A673 (cell line): ENCODE measurements around the gene ETV6. TPM values are rescaled to one million over a fixed set of nuclear protein-coding genes. Genes with fewer than 3 reads are reported as not detected.

Source experiments
- BruUV-seq: library from RNA; stranded (reverse); fragments of 400-500 nt; replicated peaks from 2 replicates; lab custom pipeline; 2021; lab: Mats Ljungman, UMichigan
- CTCF ChIA-PET: fragments of 300-600 bp; sonication (Branson Sonifier 250); formaldehyde crosslinking; loops from one replicate; lab custom pipeline; 2022; ENCODE audit warnings: antibody characterized with exemption; lab: Charles Lee
- POLR2A ChIA-PET: fragments of 300-600 bp; sonication (Branson Sonifier 250); formaldehyde crosslinking; loops from one replicate; lab custom pipeline; 2022; ENCODE audit warnings: antibody characterized with exemption; ENCODE audit not compliant: low non-redundant PET; lab: Charles Lee
- DNase-seq: peaks from one replicate; pipeline ENCODE4 v3.0.0-alpha.2; 2015; ENCODE audit warnings: low spot score
- H3K27ac ChIP-seq: fragments of 200-600 bp; sonication (generic); 2 replicates; pipeline ENCODE4 v1.5.1; 2016; ENCODE audit warnings: mixed run types, low read depth, mild to moderate bottlenecking, mixed read lengths, antibody characterized with exemption, low read length; ENCODE audit not compliant: poor library complexity, severe bottlenecking
- H3K27me3 ChIP-seq: fragments of 200-600 bp; sonication (generic); replicated peaks from 2 replicates; pipeline ENCODE4 v1.6.1; 2017; ENCODE audit warnings: mixed run types, low read depth, mild to moderate bottlenecking, mixed read lengths, antibody characterized with exemption, low read length; ENCODE audit not compliant: insufficient read depth, poor library complexity
- H3K36me3 ChIP-seq: fragments of 200-600 bp; sonication (generic); 2 replicates; pipeline ENCODE4 v1.6.1; 2016; ENCODE audit warnings: mixed run types, mild to moderate bottlenecking, mixed read lengths, antibody characterized with exemption, low read length; ENCODE audit not compliant: insufficient read depth, poor library complexity, severe bottlenecking
- H3K4me1 ChIP-seq: fragments of 200-600 bp; sonication (generic); 2 replicates; pipeline ENCODE4 v1.6.1; 2017; ENCODE audit warnings: mixed run types, mild to moderate bottlenecking, mixed read lengths, antibody characterized with exemption, low read length; ENCODE audit not compliant: insufficient read depth, poor library complexity, severe bottlenecking
- H3K4me3 ChIP-seq: fragments of 200-600 bp; sonication (generic); 2 replicates; pipeline ENCODE4 v1.5.1; 2016; ENCODE audit warnings: low read depth, mixed run types, mild to moderate bottlenecking, mixed read lengths, low read length; ENCODE audit not compliant: poor library complexity, severe bottlenecking
- H3K9me3 ChIP-seq: fragments of 200-600 bp; sonication (generic); 2 replicates; pipeline ENCODE4 v1.6.1; 2016; ENCODE audit warnings: mixed run types, low read depth, mild to moderate bottlenecking, mixed read lengths, antibody characterized with exemption, low read length; ENCODE audit not compliant: poor library complexity, severe bottlenecking
- EZH2 ChIP-seq: fragments of 200-600 bp; sonication (generic); IDR thresholded peaks from 2 replicates; pipeline ENCODE4 v1.6.1; 2017; ENCODE audit warnings: borderline replicate concordance, low read depth, mild to moderate bottlenecking, mixed read lengths, antibody characterized with exemption, low read length; ENCODE audit not compliant: poor library complexity, severe bottlenecking
- intact Hi-C: fragments of 100-400 bp; cut with micrococcal nuclease; formaldehyde crosslinking; loops from one replicate; pipeline ENCODE4 v1.10.0; 2022; ENCODE audit not compliant: unreplicated experiment
- total RNA-seq: library from RNA; stranded (reverse); gene quantifications from 2 replicates; pipeline ENCODE4 v1.2.3, GENCODE V29; 2021
- TF ChIP-seq, protein P1 (sequence below): fragments of 300-800, 200-600 bp; sonication (generic); conservative IDR thresholded peaks from 2 replicates; pipeline ENCODE4 v1.5.1; 2017; ENCODE audit warnings: low read depth, mild to moderate bottlenecking, antibody characterized with exemption, low read length, moderate library complexity, mixed read lengths

Gene ETV6
- total RNA-seq, 1 experiment from 2014 or later: 32.4 TPM

DNA sequence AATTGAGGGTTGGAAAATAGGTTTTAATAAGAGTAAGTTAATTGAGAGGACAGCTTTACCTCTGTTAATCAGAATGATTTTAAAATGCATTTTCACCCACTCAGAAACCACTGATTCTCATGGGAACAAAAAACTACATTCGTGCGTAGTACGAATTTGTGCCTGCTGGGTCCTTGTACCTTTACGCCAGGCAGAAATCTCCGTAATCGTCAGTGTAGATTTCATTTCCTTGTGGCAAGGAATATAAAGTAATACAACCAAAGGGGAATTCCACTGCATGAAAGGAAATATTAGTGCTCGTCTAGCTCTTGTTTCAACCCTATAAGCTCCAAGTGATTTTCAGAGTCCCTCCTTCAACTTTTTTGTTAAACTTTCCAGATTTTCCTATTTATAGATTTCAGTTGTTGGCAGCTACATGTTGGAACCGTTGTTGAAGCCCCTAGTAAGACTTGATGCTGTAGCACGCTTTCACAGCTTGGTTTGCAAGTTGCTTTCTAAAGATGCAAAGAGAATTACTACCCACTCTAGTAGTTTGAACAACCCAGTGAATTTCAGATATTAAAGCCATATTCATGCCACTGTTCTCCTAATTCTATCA lies 90.6 kb downstream of the ETV6 start:
- Histone ChIP-seq H3K27me3 (no peaks in the 10 kb centered on the region), H3K27ac (no peak overlapping the region), H3K4me1 (peaks cover 9% of the 10 kb centered on the region), H3K4me3 (no peak overlapping the region), H3K9me3 (no peaks in the 10 kb centered on the region), H3K36me3 (no peaks in the 10 kb centered on the region)
- intact Hi-C loops: no loop called here
- DNase-seq: no peak
- no TSS peak for BruUV-seq
- POLR2A ChIA-PET: no interaction called here
- CTCF ChIA-PET: no interaction called here
- TF ChIP-seq EZH2: no peak
- TF ChIP-seq, protein P1, sequence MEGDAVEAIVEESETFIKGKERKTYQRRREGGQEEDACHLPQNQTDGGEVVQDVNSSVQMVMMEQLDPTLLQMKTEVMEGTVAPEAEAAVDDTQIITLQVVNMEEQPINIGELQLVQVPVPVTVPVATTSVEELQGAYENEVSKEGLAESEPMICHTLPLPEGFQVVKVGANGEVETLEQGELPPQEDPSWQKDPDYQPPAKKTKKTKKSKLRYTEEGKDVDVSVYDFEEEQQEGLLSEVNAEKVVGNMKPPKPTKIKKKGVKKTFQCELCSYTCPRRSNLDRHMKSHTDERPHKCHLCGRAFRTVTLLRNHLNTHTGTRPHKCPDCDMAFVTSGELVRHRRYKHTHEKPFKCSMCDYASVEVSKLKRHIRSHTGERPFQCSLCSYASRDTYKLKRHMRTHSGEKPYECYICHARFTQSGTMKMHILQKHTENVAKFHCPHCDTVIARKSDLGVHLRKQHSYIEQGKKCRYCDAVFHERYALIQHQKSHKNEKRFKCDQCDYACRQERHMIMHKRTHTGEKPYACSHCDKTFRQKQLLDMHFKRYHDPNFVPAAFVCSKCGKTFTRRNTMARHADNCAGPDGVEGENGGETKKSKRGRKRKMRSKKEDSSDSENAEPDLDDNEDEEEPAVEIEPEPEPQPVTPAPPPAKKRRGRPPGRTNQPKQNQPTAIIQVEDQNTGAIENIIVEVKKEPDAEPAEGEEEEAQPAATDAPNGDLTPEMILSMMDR: no peak

DNA sequence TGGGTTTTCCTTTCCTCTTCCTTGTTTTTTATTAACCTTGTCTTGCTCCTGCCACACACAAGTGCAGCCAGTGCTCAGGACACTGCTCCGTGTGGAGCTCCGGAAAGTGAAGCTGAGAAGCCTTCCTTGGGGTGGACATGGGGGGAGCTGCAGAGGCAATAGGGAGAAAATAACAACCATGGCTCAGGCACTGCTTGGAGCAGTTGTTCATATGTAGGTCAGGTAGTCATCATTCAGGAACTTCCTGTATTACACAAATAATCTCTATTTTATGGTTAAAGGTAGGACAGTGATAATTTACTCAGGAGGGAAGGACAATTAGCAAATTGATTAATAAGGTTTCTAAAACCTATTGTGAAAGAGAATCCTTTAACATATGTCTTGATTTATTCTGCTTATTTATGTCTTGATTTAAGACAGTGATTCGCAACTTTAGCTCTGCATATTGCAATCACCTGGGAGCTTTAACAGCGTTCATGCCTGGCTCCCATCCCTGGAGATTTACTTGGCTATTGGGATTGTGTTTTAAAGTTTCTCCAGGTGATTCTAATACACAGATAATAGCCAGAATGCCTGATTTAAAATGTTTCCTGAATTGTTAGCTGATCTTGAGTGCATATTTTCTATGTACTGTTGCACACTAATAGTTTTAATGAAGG lies 92.1 kb downstream of the ETV6 start:
- TF ChIP-seq, protein P1: no peak
- TF ChIP-seq EZH2: no peak
- Histone ChIP-seq H3K9me3 (no peaks in the 10 kb centered on the region), H3K4me3 (no peak overlapping the region), H3K4me1 (peaks cover 12% of the 10 kb centered on the region), H3K36me3 (no peaks in the 10 kb centered on the region), H3K27me3 (no peaks in the 10 kb centered on the region), H3K27ac (no peak overlapping the region)
- BruUV-seq: no TSS peak
- intact Hi-C loops: no loop called here
- DNase-seq: no peak
- ChIA-PET POLR2A (no interaction called here), CTCF (no interaction called here)

DNA sequence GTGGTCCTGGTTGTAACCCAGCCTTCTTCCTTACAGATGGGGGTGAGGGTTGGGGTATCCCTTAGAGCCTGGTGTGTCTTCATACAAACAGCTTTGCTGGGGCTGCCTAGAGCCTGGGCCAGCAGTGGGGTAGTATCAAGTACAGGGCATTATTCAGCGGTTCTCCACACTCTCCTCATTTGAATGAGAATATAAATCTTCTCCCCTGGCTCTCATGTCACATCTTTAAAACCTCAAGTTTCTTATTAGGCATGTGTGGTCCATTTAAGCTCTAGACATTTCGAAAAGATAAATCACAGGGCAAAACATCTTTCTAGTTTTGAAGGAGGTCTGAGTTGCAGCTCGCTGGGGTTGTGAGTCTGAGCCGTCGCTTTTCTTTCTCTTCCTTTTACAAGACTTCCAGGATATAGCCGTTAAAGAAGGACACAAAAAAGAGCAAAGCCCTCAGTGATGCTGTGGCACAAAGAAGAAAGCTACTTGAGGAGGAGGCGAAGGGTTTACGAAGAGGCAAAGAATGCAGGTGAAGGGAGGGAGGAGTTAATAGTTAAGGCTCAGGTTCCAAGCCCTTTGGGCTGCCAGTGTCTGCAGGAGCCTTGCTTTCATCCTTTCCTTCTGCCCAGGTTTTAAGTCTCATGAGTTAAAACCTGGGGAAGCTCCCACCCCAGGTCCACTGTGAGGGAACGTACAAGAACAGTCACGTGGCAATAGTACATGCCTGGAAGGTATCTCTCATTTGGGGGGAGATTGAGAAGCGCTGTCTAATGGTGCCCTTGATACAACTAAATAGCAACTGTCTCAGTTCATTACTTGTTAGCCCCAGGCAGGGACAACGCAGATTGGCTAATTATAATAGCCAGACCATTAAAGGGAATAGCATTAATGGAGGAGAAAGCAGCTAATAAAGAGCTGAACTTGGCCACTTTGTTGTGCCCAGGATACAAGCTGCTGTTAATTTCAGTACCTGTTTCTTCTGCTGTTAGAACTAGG lies 94.2 kb downstream of the ETV6 start:
- DNase-seq: no peak
- no TSS peak for BruUV-seq
- ChIA-PET POLR2A (no interaction called here), CTCF (no interaction called here)
- intact Hi-C loops: no loop called here
- Histone ChIP-seq H3K27me3 (no peaks in the 10 kb centered on the region), H3K4me3 (no peak overlapping the region), H3K9me3 (no peaks in the 10 kb centered on the region), H3K4me1 (peaks cover 17% of the 10 kb centered on the region), H3K27ac (no peak overlapping the region), H3K36me3 (no peaks in the 10 kb centered on the region)
- TF ChIP-seq, protein P1: no peak
- TF ChIP-seq EZH2: no peak
